HEK293 (cell line): Measurements from ENCODE around the gene CABLES2.

Source experiments
- CTCF ChIP-seq: fragments of 450-650 bp; formaldehyde crosslinking; IDR thresholded peaks from 2 replicates; pipeline ENCODE4 v1.5.1; 2016; ENCODE audit warnings: missing biosample characterization, missing genetic modification characterization
- GLIS2 ChIP-seq: fragments of 450-650 bp; formaldehyde crosslinking; IDR thresholded peaks from 2 replicates; pipeline ENCODE4 v1.5.1; 2016; ENCODE audit warnings: missing biosample characterization, missing genetic modification characterization
- INSM2 ChIP-seq: fragments of 450-650 bp; formaldehyde crosslinking; IDR thresholded peaks from 2 replicates; pipeline ENCODE4 v1.5.1; 2016; ENCODE audit warnings: missing biosample characterization, missing genetic modification characterization
- KLF7 ChIP-seq: fragments of 450-650 bp; formaldehyde crosslinking; IDR thresholded peaks from 2 replicates; pipeline ENCODE4 v1.5.1; 2016; ENCODE audit warnings: missing biosample characterization, missing genetic modification characterization, borderline replicate concordance
- MYNN ChIP-seq: fragments of 450-650 bp; formaldehyde crosslinking; IDR thresholded peaks from 2 replicates; pipeline ENCODE4 v1.5.1; 2016; ENCODE audit warnings: missing biosample characterization, missing genetic modification characterization, borderline replicate concordance
- RBAK ChIP-seq: fragments of 450-650 bp; formaldehyde crosslinking; IDR thresholded peaks from 2 replicates; pipeline ENCODE4 v1.5.1; 2016; ENCODE audit warnings: missing biosample characterization, missing genetic modification characterization
- SCRT2 ChIP-seq: fragments of 450-650 bp; formaldehyde crosslinking; IDR thresholded peaks from 2 replicates; pipeline ENCODE4 v1.5.1; 2016; ENCODE audit warnings: missing biosample characterization, missing genetic modification characterization
- TCF7L2 ChIP-seq: IDR thresholded peaks from 2 replicates; pipeline ENCODE4 v1.6.1; 2011; ENCODE audit warnings: low read depth, mild to moderate bottlenecking, inconsistent platforms, low read length, moderate library complexity, borderline replicate concordance
- TRIM28 ChIP-seq: IDR thresholded peaks from 2 replicates; pipeline ENCODE4 v1.6.1; 2011; ENCODE audit warnings: low read length, control low read depth, borderline replicate concordance
- WT1 ChIP-seq: fragments of 450-650 bp; formaldehyde crosslinking; IDR thresholded peaks from 2 replicates; pipeline ENCODE4 v1.5.1; 2016; ENCODE audit warnings: missing biosample characterization, missing genetic modification characterization
- ZNF155 ChIP-seq: fragments of 450-650 bp; formaldehyde crosslinking; IDR thresholded peaks from 2 replicates; pipeline ENCODE4 v1.5.1; 2016; ENCODE audit warnings: missing biosample characterization, missing genetic modification characterization
- ZNF19 ChIP-seq: fragments of 450-650 bp; formaldehyde crosslinking; IDR thresholded peaks from 2 replicates; pipeline ENCODE4; 2016; ENCODE audit warnings: missing biosample characterization, missing genetic modification characterization, low read depth
- ZNF214 ChIP-seq: fragments of 450-650 bp; formaldehyde crosslinking; IDR thresholded peaks from 2 replicates; pipeline ENCODE4 v1.5.1; 2017; ENCODE audit warnings: missing biosample characterization, mild to moderate bottlenecking, missing genetic modification characterization, borderline replicate concordance
- ZNF239 ChIP-seq: fragments of 450-650 bp; formaldehyde crosslinking; IDR thresholded peaks from 2 replicates; pipeline ENCODE4 v1.5.1; 2016; ENCODE audit warnings: missing biosample characterization, missing genetic modification characterization
- ZNF335 ChIP-seq: fragments of 450-650 bp; formaldehyde crosslinking; conservative IDR thresholded peaks from 2 replicates; pipeline ENCODE4 v1.5.1; 2016; ENCODE audit warnings: missing biosample characterization, missing genetic modification characterization
- ZNF341 ChIP-seq: fragments of 450-650 bp; formaldehyde crosslinking; IDR thresholded peaks from 2 replicates; pipeline ENCODE4; 2016; ENCODE audit warnings: low read depth, missing biosample characterization, missing genetic modification characterization
- ZNF354C ChIP-seq: fragments of 450-650 bp; formaldehyde crosslinking; IDR thresholded peaks from 2 replicates; pipeline ENCODE4 v1.5.1; 2016; ENCODE audit warnings: missing biosample characterization, missing genetic modification characterization, low read depth, borderline replicate concordance
- ZNF391 ChIP-seq: fragments of 450-650 bp; formaldehyde crosslinking; IDR thresholded peaks from 2 replicates; pipeline ENCODE4 v1.5.1; 2016; ENCODE audit warnings: low read depth, missing biosample characterization, missing genetic modification characterization, borderline replicate concordance
- ZNF404 ChIP-seq: fragments of 450-650 bp; formaldehyde crosslinking; IDR thresholded peaks from 2 replicates; pipeline ENCODE4 v1.5.1; 2017; ENCODE audit warnings: missing biosample characterization, missing genetic modification characterization
- ZNF488 ChIP-seq: fragments of 450-650 bp; formaldehyde crosslinking; IDR thresholded peaks from 2 replicates; pipeline ENCODE4 v1.5.1; 2016; ENCODE audit warnings: missing biosample characterization, missing genetic modification characterization
- ZNF558 ChIP-seq: fragments of 450-650 bp; formaldehyde crosslinking; IDR thresholded peaks from 2 replicates; pipeline ENCODE4 v1.5.1; 2016; ENCODE audit warnings: missing biosample characterization, missing genetic modification characterization
- ZNF561 ChIP-seq: fragments of 450-650 bp; IDR thresholded peaks from 2 replicates; pipeline ENCODE4 v1.5.1; 2018; ENCODE audit warnings: missing biosample characterization, missing genetic modification characterization, borderline replicate concordance
- ZNF600 ChIP-seq: fragments of 450-650 bp; formaldehyde crosslinking; IDR thresholded peaks from 2 replicates; pipeline ENCODE4 v1.5.1; 2016; ENCODE audit warnings: missing biosample characterization, missing genetic modification characterization
- ZNF639 ChIP-seq: fragments of 450-650 bp; formaldehyde crosslinking; IDR thresholded peaks from 2 replicates; pipeline ENCODE4 v1.5.1; 2016; ENCODE audit warnings: missing biosample characterization, missing genetic modification characterization
- ZNF645 ChIP-seq: fragments of 450-650 bp; formaldehyde crosslinking; IDR thresholded peaks from 2 replicates; pipeline ENCODE4; 2016; ENCODE audit warnings: missing biosample characterization, missing genetic modification characterization
- ZNF768 ChIP-seq: fragments of 450-650 bp; formaldehyde crosslinking; IDR thresholded peaks from 2 replicates; pipeline ENCODE4 v1.5.1; 2018; ENCODE audit warnings: missing biosample characterization, mild to moderate bottlenecking, missing genetic modification characterization
- ZNF791 ChIP-seq: fragments of 450-650 bp; formaldehyde crosslinking; IDR thresholded peaks from 2 replicates; pipeline ENCODE4 v1.5.1; 2016; ENCODE audit warnings: missing biosample characterization, missing genetic modification characterization
- ZNF830 ChIP-seq: fragments of 450-650 bp; IDR thresholded peaks from 2 replicates; pipeline ENCODE4 v1.5.0; 2018; ENCODE audit warnings: missing biosample characterization, missing genetic modification characterization, low read depth, mild to moderate bottlenecking, moderate library complexity
- ZSCAN5A ChIP-seq: fragments of 450-650 bp; formaldehyde crosslinking; IDR thresholded peaks from 2 replicates; pipeline ENCODE4 v1.5.1; 2016; ENCODE audit warnings: missing biosample characterization, missing genetic modification characterization
- ZXDB ChIP-seq: fragments of 450-650 bp; formaldehyde crosslinking; IDR thresholded peaks from 2 replicates; pipeline ENCODE4 v1.5.1; 2016; ENCODE audit warnings: missing biosample characterization, missing genetic modification characterization
- TF ChIP-seq, protein P1 (sequence below): fragments of 450-650 bp; formaldehyde crosslinking; IDR thresholded peaks from 2 replicates; pipeline ENCODE4 v1.5.1; 2016; ENCODE audit warnings: missing biosample characterization, missing genetic modification characterization

Gene CABLES2

DNA sequence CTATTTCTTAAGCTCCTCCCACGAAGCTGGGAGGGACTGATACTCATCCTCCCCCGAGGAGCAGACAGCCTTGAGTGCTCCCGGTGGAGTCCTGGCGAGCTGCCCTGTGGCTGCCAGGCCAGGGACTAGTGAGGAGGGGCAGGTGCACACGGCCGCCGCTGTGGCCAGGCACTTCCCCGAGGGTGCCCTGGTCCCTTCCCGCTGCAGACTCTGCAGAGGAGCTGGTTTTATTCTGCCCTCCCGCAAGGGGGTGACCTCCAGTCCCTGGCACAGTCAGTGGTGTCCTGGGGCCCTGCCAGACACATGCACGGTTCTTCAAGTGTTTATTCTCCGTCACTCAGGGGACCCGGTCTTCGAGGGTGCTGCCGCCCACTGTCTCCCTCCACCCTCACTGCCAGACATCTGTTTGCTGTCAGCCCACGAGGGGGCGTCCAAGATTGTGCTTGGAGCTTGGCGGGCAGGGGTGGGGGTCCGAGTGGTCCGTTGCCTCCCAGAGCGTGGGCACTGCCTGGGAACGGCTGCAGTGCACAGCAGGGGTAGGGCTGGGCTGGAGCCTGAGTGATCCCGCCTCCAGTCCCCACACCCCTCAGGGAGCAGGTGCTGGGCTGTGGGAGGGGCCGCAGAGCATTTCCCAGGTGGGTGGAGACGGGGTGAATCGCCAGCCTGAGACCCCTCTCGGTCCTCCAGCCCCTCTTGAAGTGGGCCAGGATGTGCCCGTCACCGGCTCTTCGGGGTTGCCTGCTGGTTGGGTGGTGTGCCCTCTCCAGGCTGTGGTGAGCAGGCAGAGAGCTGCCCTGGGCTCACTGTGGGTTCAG is 3.1 kb upstream of the CABLES2 start (continued):
- TF ChIP-seq ZNF404 (tag by site-specific recombination) (no peak), ZNF645 (no peak), TCF7L2 (no peak), GLIS2 (tag by site-specific recombination) (peak; percentile 86), ZNF830 (tag by site-specific recombination) (no peak), ZNF561 (tag by site-specific recombination) (peak; percentile 20; the same call in 1 of the 2 replicates), WT1 (tag by site-specific recombination) (0 out of 2 replicates have a peak, but pooled peaks have one; percentile 18), INSM2 (no peak), ZNF155 (tag by site-specific recombination) (no peak), MYNN (tag by site-specific recombination) (no peak), ZNF214 (tag by site-specific recombination) (no peak), SCRT2 (no peak), ZNF488 (tag by site-specific recombination) (no peak), KLF7 (tag by site-specific recombination) (no peak), RBAK (tag by site-specific recombination) (no peak), ZNF558 (tag by site-specific recombination) (no peak), CTCF (tag by site-specific recombination) (peak; percentile 87), ZNF391 (tag by site-specific recombination) (0 out of 2 replicates have a peak, but pooled peaks have one; percentile 25), ZNF791 (no peak), ZNF341 (tag by site-specific recombination) (peak; percentile 91), ZNF354C (tag by site-specific recombination) (no peak), ZNF768 (tag by site-specific recombination) (no peak), ZNF600 (peak; percentile 58), ZNF239 (no peak), ZNF19 (tag by site-specific recombination) (no peak), TRIM28 (no peak), ZNF335 (tag by site-specific recombination) (peak; percentile 100), ZSCAN5A (tag by site-specific recombination) (no peak), ZNF639 (tag by site-specific recombination) (no peak), ZXDB (peak; percentile 21; the same call in 1 of the 2 replicates)
- TF ChIP-seq, protein P1, sequence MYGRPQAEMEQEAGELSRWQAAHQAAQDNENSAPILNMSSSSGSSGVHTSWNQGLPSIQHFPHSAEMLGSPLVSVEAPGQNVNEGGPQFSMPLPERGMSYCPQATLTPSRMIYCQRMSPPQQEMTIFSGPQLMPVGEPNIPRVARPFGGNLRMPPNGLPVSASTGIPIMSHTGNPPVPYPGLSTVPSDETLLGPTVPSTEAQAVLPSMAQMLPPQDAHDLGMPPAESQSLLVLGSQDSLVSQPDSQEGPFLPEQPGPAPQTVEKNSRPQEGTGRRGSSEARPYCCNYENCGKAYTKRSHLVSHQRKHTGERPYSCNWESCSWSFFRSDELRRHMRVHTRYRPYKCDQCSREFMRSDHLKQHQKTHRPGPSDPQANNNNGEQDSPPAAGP (tag by site-specific recombination) = peak; percentile 84; the same call in 1 of the 2 replicates
